Measurements from ENCODE around the gene DDX51.

The DDX51 gene

GRCh38 chr12:132167611-132168310, 23.6 kb upstream of the DDX51 start:
- no peak for DNase-seq

- DNase-seq, result no peak
These were observed 22.9 kb upstream of the DDX51 start for GRCh38 chr12:132166801-132167591.

- DNase-seq, result no peak
These were observed 22.0 kb upstream of the DDX51 start for GRCh38 chr12:132166093-132166492.

- DNase-seq, result no peak
These were observed 21.5 kb upstream of the DDX51 start for GRCh38 chr12:132165584-132165983.

GRCh38 chr12:132164426-132164825, 20.3 kb upstream of the DDX51 start:
- DNase-seq, result no peak

- DNase-seq, result no peak
These were observed 19.8 kb upstream of the DDX51 start for GRCh38 chr12:132163911-132164288.

- no peak for DNase-seq
These were observed 19.2 kb upstream of the DDX51 start for GRCh38 chr12:132163041-132163910.

GRCh38 chr12:132162508-132163031, 18.5 kb upstream of the DDX51 start:
- DNase-seq, result peak; percentile 63

GRCh38 chr12:132161796-132162507, 17.8 kb upstream of the DDX51 start:
- DNase-seq, result no peak

GRCh38 chr12:132161036-132161781, 17.1 kb upstream of the DDX51 start:
- peak; percentile 14 for DNase-seq

GRCh38 chr12:132160601-132161035, 16.5 kb upstream of the DDX51 start:
- DNase-seq, result no peak

GRCh38 chr12:132160016-132160415, 15.9 kb upstream of the DDX51 start:
- DNase-seq, result no peak

GRCh38 chr12:132159555-132160003, 15.5 kb upstream of the DDX51 start:
- DNase-seq, result no peak

GRCh38 chr12:132158677-132159554, 14.8 kb upstream of the DDX51 start:
- no peak for DNase-seq

- DNase-seq, result no peak
These were observed 13.8 kb upstream of the DDX51 start for GRCh38 chr12:132157733-132158409.

- DNase-seq, result no peak
These were observed 12.6 kb upstream of the DDX51 start for GRCh38 chr12:132156573-132157325.

GRCh38 chr12:132155771-132156572, 11.9 kb upstream of the DDX51 start:
- DNase-seq, result no peak
